WTC11 (cell line): ENCODE data around the gene KCTD3. TPM values are rescaled to one million over a fixed set of nuclear protein-coding genes. Genes with fewer than 3 reads are reported as not detected.
A peak's percentile ranks its signal among the peaks of the same experiment; 100 is the strongest.

Source experiments
- ATAC-seq: fragments of 200-7000 bp; cut with Tn5 transposase; 2 replicates; pipeline ENCODE4 v1.10.0; 2021; ENCODE audit warnings: mild to moderate bottlenecking, moderate library complexity
- CTCF ChIA-PET: fragments of 300-600 bp; sonication (Branson Sonifier 250); formaldehyde crosslinking; loops from one replicate; lab custom pipeline; 2021; ENCODE audit warnings: antibody characterized with exemption; lab: Charles Lee
- POLR2A ChIA-PET: fragments of 350-600 bp; sonication (Branson Sonifier 250); formaldehyde crosslinking; loops from one replicate; lab custom pipeline; 2021; ENCODE audit warnings: antibody characterized with exemption; lab: Charles Lee
- DNase-seq: peaks from one replicate; pipeline ENCODE4 v3.0.0; 2021; ENCODE audit warnings: low spot score
- H3K27ac Mint-ChIP-seq: 2 replicates; pipeline ENCODE4 v1.8.0; 2021; ENCODE audit warnings: mixed read lengths
- H3K27me3 Mint-ChIP-seq: 2 replicates; pipeline ENCODE4 v1.8.0; 2021; ENCODE audit warnings: low read depth, mild to moderate bottlenecking, moderate library complexity, mixed read lengths
- H3K36me3 Mint-ChIP-seq: 2 replicates; pipeline ENCODE4 v1.8.0; 2021; ENCODE audit warnings: mixed read lengths
- H3K4me1 Mint-ChIP-seq: 2 replicates; pipeline ENCODE4 v1.8.0; 2022; ENCODE audit warnings: mixed read lengths
- H3K4me3 Mint-ChIP-seq: 2 replicates; pipeline ENCODE4 v1.8.0; 2021; ENCODE audit warnings: mild to moderate bottlenecking, moderate library complexity, mixed read lengths
- H3K9me3 Mint-ChIP-seq: 2 replicates; pipeline ENCODE4 v1.8.0; 2021; ENCODE audit warnings: mixed read lengths
- AFF4 ChIP-seq: sonication (generic); formaldehyde crosslinking; IDR thresholded peaks from 2 replicates; pipeline ENCODE4 v1.8.1; 2023; ENCODE audit warnings: mild to moderate bottlenecking, missing genetic modification reagents, borderline replicate concordance
- AR ChIP-seq: fragments of 250-450 bp; sonication (Bioruptor Pico); IDR thresholded peaks from 2 replicates; pipeline ENCODE4 v1.9.0; 2021; ENCODE audit warnings: mild to moderate bottlenecking
- E2F1 ChIP-seq: sonication (generic); formaldehyde crosslinking; IDR thresholded peaks from 2 replicates; pipeline ENCODE4 v1.8.0; 2022; ENCODE audit warnings: mild to moderate bottlenecking, missing genetic modification reagents
- GTF2I ChIP-seq: fragments of 250-450 bp; sonication (Bioruptor Pico); conservative IDR thresholded peaks from 2 replicates; pipeline ENCODE4 v1.4.0; 2021; ENCODE audit warnings: mild to moderate bottlenecking
- HMGA2 ChIP-seq: fragments of 250-450 bp; sonication (Bioruptor Pico); IDR thresholded peaks from 2 replicates; pipeline ENCODE4 v1.4.0; 2021; ENCODE audit warnings: mild to moderate bottlenecking, moderate library complexity
- IRF2 ChIP-seq: sonication (generic); formaldehyde crosslinking; IDR thresholded peaks from 2 replicates; pipeline ENCODE4 v1.8.0; 2022; ENCODE audit warnings: low read depth, missing genetic modification reagents, borderline replicate concordance
- NFYB ChIP-seq: sonication (generic); formaldehyde crosslinking; conservative IDR thresholded peaks from 2 replicates; pipeline ENCODE4 v1.8.0; 2022; ENCODE audit warnings: low read depth, missing genetic modification reagents
- NR1H2 ChIP-seq: sonication (generic); formaldehyde crosslinking; IDR thresholded peaks from 2 replicates; pipeline ENCODE4 v1.9.0; 2021; ENCODE audit warnings: mild to moderate bottlenecking, moderate library complexity, missing genetic modification reagents
- NR3C1 ChIP-seq: sonication (generic); formaldehyde crosslinking; conservative IDR thresholded peaks from 2 replicates; pipeline ENCODE4 v1.8.1; 2023; ENCODE audit warnings: low read depth, mild to moderate bottlenecking, missing genetic modification reagents
- RELA ChIP-seq: sonication (generic); formaldehyde crosslinking; IDR thresholded peaks from 2 replicates; pipeline ENCODE4 v1.8.1; 2022; ENCODE audit warnings: missing genetic modification reagents, mild to moderate bottlenecking, borderline replicate concordance
- ZBTB43 ChIP-seq: sonication (generic); formaldehyde crosslinking; IDR thresholded peaks from 2 replicates; pipeline ENCODE4 v1.8.1; 2023; ENCODE audit warnings: mild to moderate bottlenecking, missing genetic modification reagents
- ZMAT4 ChIP-seq: fragments of 250-450 bp; sonication (Bioruptor Pico); IDR thresholded peaks from 2 replicates; pipeline ENCODE4 v1.9.0; 2021; ENCODE audit warnings: mild to moderate bottlenecking
- ZNF512 ChIP-seq: sonication (generic); formaldehyde crosslinking; IDR thresholded peaks from 2 replicates; pipeline ENCODE4 v1.8.1; 2022; ENCODE audit warnings: missing genetic modification reagents, borderline replicate concordance
- total RNA-seq: library from RNA; stranded (reverse); gene quantifications from 3 replicates; pipeline ENCODE4 v1.2.3, GENCODE V29; 2021
- TF ChIP-seq, protein P1 (sequence below): sonication (generic); formaldehyde crosslinking; IDR thresholded peaks from 2 replicates; pipeline ENCODE4 v1.8.1; 2023; ENCODE audit warnings: mild to moderate bottlenecking, missing genetic modification reagents, moderate library complexity
- TF ChIP-seq, protein P2 (sequence below): sonication (generic); formaldehyde crosslinking; IDR thresholded peaks from 2 replicates; pipeline ENCODE4 v1.8.1; 2022; ENCODE audit warnings: low read depth, mild to moderate bottlenecking, moderate library complexity, missing genetic modification reagents, borderline replicate concordance

The KCTD3 gene
- total RNA-seq, 1 experiment from 2014 or later = 55.6 TPM

DNA sequence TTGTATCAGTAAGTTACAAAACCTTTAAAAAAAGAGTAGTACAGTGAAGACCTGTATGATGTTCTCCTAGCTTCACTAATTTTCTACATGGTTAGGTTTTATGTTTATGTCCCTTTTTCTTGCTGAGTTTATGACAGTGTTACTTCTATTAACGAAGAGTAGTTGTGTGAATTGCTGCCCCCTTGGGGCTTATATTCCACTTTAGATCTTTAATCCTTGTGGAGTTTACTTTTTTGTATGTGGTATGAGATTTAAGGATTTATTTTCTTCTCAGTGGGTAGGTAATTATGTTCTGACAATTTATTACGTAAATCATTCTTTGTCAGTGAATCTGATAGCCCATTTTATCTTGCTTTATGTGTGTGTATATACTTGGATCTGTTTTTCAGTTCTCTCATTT, 14.8 kb downstream of the KCTD3 start (continued):
- TF ChIP-seq AR (CRISPR knock-in tag) = no peak

GRCh38 chr1:215583185-215583749, 16.2 kb downstream of the KCTD3 start:
- Mint-ChIP-seq H3K27me3 (no peaks in the 10 kb centered on the region), H3K4me3 (no peak overlapping the region; the same call in 1 of the 2 replicates), H3K4me1 (peaks cover 7% of the 10 kb centered on the region), H3K9me3 (peaks cover 24% of the 10 kb centered on the region), H3K36me3 (peaks cover 78% of the 10 kb centered on the region), H3K27ac (peak overlapping the region; percentile 82)
- ATAC-seq (peak; percentile 97), DNase-seq (peak; percentile 14)
- POLR2A ChIA-PET = no interaction called here
- CTCF ChIA-PET = no interaction called here
- TF ChIP-seq GTF2I (CRISPR knock-in tag) (no peak), ZMAT4 (CRISPR knock-in tag) (no peak), AFF4 (CRISPR knock-in tag) (no peak), HMGA2 (CRISPR knock-in tag) (no peak), E2F1 (CRISPR knock-in tag) (no peak), ZBTB43 (no peak), NR1H2 (CRISPR knock-in tag) (no peak), IRF2 (CRISPR knock-in tag) (no peak), NFYB (CRISPR knock-in tag) (no peak), RELA (no peak), NR3C1 (no peak), ZNF512 (CRISPR knock-in tag) (no peak)
- TF ChIP-seq, protein P1, sequence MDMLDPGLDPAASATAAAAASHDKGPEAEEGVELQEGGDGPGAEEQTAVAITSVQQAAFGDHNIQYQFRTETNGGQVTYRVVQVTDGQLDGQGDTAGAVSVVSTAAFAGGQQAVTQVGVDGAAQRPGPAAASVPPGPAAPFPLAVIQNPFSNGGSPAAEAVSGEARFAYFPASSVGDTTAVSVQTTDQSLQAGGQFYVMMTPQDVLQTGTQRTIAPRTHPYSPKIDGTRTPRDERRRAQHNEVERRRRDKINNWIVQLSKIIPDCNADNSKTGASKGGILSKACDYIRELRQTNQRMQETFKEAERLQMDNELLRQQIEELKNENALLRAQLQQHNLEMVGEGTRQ (CRISPR knock-in tag) = no peak
- TF ChIP-seq, protein P2, sequence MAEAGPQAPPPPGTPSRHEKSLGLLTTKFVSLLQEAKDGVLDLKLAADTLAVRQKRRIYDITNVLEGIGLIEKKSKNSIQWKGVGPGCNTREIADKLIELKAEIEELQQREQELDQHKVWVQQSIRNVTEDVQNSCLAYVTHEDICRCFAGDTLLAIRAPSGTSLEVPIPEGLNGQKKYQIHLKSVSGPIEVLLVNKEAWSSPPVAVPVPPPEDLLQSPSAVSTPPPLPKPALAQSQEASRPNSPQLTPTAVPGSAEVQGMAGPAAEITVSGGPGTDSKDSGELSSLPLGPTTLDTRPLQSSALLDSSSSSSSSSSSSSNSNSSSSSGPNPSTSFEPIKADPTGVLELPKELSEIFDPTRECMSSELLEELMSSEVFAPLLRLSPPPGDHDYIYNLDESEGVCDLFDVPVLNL (CRISPR knock-in tag) = no peak
- TF ChIP-seq, all 79 proteins: peak for 0
